Epithelial cell of prostate (primary cell): Measurements from ENCODE around the gene LCN6.

Experiments used
- DNase-seq: peaks from one replicate; pipeline ENCODE4 v3.0.0-alpha.2; 2011; ENCODE audit warnings: low read depth, low spot score
- H3K27ac ChIP-seq: fragments of 450-650 bp; 2 replicates; pipeline ENCODE4 v1.5.1; 2017; ENCODE audit warnings: mild to moderate bottlenecking

The LCN6 gene

DNA sequence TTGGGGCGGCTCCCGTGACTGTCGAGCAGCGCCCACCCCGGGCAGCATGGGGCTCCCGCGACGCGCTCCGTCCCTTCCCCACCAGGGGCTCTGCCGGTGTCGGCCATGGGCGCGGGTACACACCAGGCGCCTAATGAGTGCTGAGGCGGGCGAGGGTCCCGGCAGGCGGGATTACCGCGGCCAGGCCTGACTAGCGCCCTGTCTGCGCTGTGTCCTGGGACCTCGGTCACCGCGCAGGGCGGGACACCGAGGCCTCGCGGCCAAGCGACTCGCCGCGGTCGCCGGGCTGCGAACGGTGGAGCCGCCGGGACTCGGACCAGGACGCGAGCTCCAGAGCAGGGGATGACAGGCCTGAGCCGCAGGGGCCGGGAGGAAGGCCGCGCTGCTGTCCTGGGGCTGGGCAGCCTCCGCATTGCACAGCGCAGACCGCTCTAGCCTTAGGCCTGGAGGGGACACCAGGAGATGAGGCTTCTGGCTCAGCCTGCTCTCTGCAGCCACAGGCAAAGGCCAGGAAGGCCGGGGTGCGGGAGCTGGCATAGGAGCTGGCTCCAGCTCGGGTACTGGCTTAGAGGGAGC lies 19.7 kb downstream of the LCN6 start:
- DNase-seq = no peak
- H3K27ac ChIP-seq = peak overlapping the region; percentile 60

DNA sequence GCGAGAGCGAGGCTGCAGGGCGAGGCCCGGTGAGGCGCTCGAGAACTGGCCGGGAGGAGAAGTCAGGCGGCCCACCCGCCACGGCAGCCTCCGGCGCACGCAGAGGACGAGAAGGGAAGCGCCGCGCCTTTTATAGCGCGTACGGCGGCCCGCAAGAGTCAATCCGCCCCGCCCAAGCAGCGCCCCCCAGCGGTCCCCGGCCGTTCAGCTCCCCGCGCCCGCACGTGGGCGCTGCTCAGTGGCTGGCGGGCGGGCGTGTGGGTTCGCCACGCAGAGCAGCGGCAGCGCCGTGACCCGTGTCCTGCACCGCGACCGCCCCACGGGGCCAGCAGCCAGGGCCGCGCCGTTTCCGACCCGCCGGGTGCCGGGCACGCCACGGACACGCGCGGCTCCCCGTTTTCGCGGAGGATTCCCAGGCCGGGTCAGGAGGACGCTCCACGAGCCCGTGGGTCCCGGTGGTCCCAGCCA lies 20.2 kb downstream of the LCN6 start:
- DNase-seq = peak; percentile 52
- H3K27ac ChIP-seq = peak overlapping the region; percentile 60

DNA sequence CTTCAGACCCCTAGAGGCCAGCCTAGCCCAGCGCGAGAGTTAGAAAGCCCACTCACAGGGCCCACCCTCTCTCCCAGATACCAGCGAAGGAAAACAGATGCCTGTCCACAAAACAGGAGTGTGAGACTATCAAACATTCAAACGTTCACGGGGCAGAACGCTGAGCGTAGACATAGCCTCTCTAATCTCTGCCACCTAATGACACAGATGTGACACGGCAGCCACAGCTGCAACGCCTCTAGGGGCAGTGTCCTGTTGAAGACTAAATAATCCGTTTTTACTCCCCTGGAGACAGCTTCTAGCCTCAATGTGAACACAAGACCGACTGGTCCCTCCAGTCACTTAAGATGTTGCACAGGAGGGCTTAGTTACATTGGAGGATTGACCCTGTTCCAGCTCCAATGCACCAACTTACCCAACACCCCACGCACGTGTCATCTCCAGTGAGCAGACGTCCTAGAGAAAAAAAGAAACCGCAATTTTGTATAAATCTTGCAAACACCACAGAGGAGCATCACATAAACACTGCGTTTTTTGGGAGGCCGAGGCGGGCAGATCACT lies 21.6 kb downstream of the LCN6 start:
- peak overlapping the region; percentile 60 for H3K27ac ChIP-seq
- no peak for DNase-seq

DNA sequence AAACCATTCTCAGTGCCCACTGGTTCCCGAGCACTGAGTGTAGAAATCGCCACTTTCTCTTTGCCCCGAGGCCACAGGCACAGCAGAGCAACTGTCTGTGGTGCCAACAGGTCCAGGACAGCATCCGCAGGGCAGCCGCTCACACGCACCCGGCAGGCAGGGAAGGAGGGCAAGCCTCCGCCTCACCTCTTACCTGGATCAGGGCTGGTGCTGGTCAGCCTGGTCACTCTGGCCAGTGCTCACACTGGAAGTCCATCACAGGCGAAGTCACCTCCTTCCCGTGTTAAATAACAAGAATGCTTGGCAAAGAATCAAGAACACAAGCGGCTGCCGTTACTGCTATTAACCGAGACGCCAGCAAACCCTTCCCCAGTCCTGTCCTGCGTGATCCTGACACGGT lies 22.2 kb downstream of the LCN6 start:
- peak overlapping the region; percentile 60 for H3K27ac ChIP-seq
- no peak for DNase-seq

DNA sequence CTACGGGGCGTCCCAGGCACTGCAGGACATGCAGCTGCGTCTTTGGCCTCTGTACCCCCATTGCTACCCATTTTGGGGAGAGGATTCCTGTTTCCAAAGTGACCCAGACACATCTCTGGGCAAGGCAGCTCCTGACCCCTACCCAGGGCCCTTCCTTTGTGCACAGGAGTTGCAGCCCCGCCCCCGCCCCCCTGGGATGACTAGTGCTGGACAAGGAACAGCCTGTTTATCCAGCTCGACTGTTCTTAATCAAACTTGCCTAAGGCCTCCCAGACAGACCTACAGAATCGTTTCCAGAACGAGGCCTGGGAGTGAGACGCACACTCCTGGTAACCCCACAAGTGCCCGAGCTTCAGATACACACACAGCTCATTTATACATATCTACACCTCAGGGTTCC lies 22.7 kb downstream of the LCN6 start:
- DNase-seq = peak; percentile 52
- peak overlapping the region; percentile 60 for H3K27ac ChIP-seq

DNA sequence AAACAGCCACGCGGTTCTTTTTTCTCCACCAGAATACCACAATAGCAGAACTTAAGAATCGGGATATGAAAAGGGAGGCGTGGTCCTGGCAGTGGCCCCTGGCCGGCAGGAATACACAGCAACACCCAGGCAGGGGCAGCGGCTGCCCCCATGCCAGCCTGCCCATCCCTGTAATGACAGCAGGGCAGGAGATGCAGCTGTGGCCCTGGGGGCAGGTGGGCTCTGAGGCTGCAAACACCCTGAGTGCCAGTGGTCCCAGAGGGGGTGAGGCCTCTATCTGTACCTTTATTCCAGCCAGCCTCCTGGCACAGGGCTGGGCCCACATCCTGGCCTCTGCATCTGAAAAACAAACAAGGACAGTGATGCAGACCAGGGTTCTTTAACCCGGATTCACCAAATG lies 23.6 kb downstream of the LCN6 start:
- H3K27ac ChIP-seq = no peak overlapping the region
- no peak for DNase-seq

DNA sequence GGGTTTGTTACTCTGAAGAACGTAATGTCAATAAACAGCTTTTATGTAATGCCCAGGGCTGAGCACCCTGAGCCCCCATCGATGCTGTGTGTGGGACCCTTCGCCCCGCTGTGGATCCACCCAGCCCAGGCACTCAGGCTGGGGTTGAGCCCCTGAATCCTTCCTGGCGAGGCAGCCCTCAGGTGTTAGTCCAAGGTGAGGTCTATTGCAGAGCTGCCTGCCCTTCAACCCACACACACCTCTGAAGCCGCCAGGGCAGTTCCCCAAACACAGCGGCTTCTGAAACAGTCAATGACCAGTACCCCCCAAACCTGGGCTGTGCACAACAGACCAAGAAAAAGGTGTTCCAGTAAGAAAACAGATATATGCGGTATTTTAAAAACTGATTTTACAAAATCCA lies 24.3 kb downstream of the LCN6 start:
- no peak overlapping the region for H3K27ac ChIP-seq
- no peak for DNase-seq

DNA sequence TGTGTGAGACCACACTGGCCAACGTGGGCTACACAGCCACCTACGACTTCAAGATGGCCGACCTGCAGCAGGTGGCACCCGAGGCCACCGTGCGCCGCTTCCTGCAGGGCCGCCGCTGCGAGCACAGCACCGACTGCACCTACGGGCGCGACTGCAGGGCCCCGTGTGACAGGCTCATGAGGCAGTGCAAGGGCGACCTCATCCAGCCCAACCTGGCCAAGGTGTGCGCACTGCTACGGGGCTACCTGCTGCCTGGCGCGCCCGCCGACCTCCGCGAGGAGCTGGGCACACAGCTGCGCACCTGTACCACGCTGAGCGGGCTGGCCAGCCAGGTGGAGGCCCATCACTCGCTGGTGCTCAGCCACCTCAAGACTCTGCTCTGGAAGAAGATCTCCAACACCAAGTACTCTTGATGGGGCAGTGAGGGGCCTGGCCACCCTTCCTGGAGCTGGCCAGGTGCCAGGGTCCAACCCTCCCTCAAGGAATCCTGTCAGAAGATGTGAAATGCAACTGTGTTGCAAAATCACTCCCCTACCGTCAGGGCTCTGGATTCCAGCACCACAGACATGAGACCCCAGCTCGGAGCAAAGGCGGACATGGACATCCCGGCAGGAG lies 24.9 kb downstream of the LCN6 start:
- no peak overlapping the region for H3K27ac ChIP-seq
- DNase-seq = no peak

DNA sequence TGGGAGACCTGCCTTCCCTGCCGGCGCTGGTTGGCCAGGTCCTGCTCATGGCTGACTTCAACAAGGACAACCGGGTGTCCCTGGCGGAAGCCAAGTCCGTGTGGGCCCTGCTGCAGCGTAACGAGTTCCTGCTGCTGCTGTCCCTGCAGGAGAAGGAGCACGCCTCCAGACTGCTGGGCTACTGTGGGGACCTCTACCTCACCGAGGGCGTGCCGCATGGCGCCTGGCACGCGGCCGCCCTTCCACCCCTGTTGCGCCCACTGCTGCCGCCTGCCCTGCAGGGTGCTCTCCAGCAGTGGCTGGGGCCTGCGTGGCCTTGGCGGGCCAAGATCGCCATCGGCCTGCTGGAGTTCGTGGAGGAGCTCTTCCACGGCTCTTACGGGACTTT lies 25.4 kb downstream of the LCN6 start:
- no peak for DNase-seq

DNA sequence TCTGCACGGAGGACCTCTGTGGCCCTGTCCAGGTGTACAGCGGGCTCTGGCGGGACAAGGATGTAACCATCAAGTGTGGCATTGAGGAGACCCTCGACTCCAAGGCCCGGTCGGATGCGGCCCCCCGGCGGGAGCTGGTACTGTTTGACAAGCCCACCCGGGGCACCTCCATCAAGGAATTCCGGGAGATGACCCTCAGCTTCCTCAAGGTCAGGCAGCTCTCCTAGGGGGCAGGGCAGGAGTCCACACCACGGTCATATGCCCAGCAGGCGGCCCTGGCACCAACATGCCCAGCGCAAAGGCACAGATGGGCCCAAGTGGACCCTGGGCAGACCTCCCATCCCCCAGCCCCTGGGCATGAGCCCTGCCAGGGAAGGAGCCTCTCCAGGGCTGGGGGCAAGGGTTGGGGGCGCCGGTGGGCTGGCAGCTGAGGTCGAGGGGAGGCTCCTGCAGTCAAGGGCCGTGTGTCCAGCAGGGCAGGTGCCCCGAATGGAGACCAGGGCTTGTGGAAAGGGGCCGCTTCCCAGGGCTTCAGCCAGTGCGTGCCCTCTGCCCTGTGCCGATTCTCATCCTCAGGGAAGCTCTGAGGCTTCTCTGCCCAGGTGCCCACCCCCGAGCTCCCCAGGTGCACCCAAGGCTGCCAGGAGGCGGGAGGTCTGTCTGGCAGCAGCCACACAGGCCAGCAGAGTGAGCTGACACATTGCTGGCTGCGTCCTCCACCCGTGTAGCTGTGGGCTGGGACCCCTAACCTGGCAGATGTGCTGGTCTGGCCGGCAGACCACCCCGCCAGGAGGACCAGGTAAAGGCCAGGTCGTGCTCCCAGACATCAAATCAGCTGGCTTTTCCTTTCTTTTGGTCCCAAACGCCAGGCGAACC lies 26.0 kb downstream of the LCN6 start:
- no peak overlapping the region for H3K27ac ChIP-seq
- no peak for DNase-seq

More for the DNA sequence above, 25.4 kb downstream of the LCN6 start:
- H3K27ac ChIP-seq = no peak overlapping the region

DNA sequence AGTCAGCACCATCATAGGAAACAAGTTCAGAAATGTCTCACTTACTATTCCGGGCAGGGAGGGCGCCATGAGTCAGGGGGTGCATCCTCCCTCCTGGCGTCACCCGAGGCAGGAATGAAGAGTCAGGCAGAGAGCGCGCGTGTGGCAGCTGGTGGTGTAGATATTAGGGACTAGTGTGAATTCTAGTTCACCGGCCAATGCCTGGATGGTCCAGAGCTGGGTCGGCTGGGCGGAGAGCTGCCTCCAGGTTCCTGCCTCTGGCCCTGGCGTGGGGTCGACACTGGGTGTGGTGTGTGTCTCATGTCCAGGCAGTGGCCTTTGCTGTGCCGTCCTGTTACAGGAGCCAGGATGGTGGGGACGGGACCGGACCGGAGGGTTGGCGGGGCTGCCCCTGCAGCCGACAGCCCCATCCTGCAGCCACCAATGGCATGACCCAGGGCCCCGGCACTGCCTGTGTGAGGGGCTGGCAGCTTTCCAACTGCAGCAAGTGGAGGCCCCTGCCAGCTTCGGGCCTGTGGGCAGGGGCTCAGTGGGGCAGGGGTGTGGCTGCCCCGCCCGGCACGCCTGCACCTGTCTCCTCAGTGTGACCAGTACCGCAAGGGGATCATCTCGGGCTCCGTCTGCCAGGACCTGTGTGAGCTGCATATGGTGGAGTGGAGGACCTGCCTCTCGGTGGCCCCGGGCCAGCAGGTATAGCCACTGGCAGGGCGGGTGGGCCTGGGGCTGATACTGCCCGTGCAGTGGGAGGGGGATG lies 26.8 kb downstream of the LCN6 start:
- peak; percentile 54 for DNase-seq
- peak overlapping the region; percentile 17 for H3K27ac ChIP-seq

DNA sequence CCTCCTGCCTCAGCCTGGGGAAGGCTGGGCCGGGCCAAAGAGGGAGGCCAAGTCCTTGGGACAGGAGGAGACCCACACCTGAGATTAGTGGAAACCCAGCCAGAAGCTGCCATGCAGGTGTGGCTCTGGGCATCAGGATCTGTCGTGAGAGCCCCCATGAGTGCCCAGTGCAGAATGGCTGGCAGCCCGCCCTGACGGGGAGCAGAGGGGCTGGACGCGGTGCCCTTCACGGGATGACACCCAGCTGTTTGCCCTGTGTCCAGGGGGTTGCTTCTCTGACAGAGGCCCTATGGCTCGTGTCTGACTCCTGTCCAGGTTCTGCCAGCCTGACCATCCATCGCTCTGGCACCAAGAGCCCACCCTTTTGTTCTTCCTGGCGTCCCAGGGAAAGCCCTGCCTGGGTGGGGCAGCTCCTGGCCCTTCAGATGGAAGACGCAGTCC lies 27.4 kb downstream of the LCN6 start:
- H3K27ac ChIP-seq = peak overlapping the region; percentile 17
- no peak for DNase-seq

DNA sequence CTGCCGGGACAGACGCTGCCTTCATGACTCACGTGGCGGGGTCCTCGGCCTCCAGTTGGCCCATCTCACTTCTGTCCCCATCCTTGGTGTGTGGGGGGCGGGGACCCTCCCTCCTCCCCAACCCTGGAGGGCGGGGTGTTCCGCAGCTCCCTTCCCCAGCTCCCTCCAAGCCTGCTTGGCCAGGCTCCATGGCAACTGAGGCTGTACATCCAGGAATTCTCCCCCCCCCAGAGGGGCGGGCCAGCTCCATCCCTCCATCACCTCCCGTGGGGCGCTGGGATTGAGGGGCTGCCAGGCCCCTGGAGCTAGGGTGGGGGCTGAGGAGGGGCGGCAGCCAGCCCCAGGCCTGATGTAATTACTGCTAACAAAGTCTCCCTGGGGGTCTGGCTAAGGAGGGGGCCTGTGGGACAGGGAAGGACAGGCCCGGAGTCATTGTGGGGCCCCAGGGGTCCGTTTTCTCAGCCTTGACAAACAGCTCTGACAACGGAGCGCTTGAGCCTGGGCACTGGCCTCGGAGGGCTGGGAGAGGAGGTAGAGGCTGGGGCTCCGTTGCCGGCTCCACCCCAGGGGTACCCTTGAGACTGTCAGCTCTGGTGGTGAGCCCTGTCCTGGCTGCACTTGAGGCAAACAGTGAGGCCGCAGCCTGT lies 28.0 kb downstream of the LCN6 start:
- H3K27ac ChIP-seq = no peak overlapping the region
- DNase-seq = no peak

DNA sequence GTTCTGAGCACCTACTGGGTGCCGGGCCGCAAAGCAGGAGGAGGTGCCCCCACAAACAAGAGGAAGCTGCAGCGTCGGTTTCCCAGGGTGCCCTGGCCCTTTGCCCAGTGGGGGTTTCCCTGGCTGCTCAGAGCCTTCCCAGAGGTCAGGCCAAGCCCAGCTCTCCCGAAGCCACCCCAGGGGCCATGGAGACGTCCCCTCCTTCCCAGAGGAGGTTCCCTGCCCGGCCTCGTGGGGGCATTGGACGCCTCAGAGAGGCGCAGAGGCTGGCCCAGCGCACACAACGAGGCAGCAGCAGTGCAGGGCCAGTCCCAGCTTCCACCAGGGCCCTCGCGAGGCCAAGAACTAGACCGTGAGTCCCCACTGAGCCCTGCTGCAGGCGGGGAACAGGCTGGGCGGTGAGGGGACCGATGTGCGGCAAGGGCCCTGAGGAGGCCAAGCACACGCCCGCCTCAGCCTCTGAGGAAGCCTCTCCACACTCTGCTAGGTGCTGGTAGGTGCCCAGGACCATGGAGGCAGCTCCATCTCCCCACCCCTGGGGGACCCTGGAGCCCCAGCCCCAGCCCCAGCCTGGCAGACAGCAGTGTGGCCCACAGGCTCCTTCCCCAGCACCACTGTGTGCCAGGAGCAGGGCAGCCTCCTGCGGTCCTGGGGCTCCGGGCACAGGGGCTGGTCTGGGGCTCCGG lies 29.0 kb downstream of the LCN6 start:
- DNase-seq = no peak
- H3K27ac ChIP-seq = no peak overlapping the region

DNA sequence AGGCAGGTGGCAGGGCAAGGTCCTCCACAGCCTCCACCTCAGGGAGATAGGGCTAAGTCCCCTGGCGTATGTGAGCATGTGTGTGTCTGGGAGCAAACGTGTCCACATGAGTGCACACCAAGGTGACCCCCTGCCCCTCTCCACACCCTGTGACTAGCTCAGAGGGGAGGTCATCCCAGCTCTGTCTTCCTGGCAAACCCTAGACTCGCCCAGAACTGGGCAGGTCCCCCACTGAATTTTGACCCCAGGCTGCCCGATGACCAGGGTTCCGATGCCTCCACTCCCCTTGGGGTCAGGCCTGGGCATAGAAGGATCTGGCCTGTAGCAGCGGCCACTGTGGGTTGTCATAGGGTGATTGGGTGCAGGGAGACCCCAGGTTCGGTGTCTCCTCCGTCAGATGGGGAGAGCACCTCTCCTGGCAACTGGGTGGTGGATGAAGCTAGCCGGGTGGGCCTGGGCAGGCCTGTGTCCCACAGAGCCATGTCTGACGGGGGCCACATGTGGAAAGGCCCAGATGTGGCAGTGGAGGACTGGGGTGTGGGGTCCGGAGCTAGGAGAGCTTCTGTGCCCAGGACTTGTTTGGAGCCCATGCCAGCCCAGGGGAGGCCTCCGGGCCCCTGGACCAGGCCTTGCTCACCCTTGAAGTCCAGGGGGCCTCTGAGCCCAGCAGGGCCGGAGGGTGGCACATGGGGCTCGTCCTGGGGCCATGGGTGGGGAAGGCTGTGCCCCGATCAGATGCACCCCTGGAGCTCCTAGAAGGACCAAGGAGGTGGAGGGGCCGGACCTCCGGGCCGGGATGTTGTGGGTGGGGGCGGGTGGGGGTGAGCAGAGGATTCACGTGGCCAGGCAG lies 29.8 kb downstream of the LCN6 start:
- H3K27ac ChIP-seq = no peak overlapping the region
- no peak for DNase-seq

DNA sequence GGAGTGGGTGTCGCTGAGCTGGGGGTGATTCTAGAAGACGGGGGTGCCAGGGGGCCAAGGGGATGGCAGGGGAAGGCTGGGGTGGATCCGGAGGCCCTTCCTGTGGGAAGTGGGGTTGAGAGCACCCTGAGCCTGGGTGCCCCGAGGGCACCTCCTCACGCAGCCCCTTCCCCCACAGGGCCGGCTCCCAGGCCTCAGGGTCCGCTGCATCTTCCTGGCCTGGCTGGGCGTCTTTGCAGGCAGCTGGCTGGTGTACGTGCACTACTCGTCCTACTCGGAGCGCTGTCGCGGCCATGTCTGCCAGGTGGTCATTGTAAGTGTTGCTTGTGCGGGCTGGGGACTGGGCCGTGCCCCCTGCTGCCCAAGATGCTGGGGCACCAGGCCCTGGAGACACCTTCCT lies 30.9 kb downstream of the LCN6 start:
- no peak for DNase-seq
- H3K27ac ChIP-seq = no peak overlapping the region

DNA sequence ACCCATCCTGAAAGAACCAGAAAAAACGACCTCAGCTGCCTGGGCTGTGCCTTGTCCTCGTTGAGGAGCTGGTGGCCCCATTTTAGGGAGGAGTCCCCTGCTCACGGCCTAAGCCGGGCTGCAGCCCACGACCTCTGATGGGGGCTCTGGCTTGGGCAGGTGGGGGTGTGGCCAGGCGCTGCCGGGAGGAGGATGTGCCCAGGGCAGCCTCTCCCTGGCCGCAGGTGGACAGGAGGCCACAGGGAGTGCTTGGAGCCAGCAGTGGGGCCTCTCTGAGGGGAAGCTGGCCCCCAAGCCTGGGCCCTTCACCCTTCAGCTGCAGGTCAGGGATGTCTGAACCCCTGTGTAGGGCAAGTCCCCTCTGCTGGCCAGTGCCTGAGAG lies 33.4 kb downstream of the LCN6 start:
- DNase-seq = no peak

DNA sequence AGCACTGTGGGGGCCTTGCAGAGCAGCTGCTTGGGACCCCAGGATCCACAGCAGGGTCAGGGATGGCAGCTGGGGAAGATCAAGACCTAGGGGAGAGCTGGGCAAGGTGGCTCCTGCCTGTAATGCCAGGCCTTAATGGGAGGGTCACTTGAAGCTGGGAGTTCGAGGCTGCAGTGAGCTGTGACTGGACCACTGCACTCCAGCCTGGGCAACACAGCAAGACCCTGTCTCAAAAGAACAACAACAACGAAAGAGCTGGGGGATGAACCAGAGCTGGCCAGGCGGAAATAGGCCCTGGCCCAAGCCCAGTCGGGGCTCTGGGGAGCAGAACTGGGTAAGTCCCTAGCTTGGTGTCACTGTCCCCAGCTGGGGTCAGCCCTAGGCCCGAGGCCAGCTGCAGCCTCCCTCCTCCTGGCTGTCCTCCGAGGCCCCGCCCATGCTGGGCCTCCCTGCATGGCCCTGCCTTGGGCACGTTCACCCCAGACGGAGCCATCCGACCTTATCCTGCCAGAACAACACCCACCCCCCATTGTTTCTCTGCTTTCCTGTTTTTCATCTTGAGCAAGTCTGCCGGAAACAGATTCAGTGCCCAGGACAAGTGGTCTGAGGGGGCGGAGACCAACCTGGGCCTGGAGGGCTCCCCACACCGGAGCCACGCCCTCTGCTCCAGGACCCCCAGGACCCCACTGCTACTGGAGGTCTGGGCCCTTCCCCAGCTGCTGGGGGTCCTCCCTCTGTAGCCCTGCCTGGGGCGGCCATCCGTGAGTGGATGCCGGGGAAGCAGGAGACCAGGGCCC lies 34.0 kb downstream of the LCN6 start:
- no peak for DNase-seq
- H3K27ac ChIP-seq = no peak overlapping the region

More for the DNA sequence above, 33.4 kb downstream of the LCN6 start:
- H3K27ac ChIP-seq = no peak overlapping the region
